GM21447 (cell line): ENCODE measurements around the gene NDC80.
A peak's percentile ranks its signal among the peaks of the same experiment; 100 is the strongest.
"Not testable (repeated sequence)": the region's sequence is repeated elsewhere in the genome, so short reads cannot be mapped to it uniquely, and the experiment has no call there.

ENCODE experiments used
- ATAC-seq: cut with Tn5 transposase; IDR thresholded peaks from one replicate; pipeline ENCODE4 v1.9.1; 2021; ENCODE audit not compliant: unreplicated experiment

The NDC80 gene

DNA sequence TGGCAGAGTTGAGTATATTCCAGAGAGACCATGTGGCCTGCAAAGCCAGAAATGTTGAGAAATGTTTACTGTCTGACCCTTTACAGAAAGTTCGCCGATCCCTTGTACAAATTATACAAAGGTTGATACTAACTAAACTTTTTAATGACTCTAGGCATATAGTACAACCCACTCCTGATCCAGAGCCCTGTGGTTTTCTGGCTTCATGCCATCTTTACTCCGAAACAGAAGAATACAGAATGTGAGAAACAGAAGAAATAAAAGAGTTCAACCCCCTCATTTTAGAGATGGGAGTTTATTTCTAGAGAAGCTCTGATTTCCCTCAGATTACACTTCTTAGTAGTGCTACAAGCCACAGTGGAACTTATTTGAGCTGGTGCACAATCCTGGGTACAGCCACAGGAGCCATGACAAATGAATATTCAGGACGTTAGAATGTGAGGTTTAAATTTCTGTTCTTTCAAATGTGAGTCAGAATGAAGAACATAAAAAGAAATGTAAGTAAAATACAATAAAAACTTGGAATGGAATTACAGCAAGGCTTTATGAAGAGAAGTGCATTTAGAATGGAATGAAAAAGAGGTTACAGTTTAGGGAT lies 46.1 kb downstream of the NDC80 start:
- no peak for ATAC-seq

DNA sequence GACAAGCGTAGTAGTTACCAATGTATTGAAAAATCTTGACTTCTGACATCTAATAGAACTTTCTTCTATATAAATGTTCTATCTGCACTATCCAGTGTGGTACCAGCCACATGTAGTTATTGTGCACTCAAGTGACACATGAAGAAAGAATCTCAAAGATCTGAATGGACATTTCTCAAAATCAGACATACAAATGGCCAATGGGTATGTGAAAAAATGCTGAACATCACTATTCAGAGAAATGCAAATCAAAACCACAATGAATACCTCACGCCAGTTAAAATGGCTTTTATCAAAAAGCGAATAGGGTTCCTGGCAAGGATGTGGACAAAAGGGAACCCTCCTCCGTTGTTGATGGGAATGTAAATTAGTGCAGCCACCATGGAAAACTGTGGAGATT lies 46.7 kb downstream of the NDC80 start:
- no peak for ATAC-seq

DNA sequence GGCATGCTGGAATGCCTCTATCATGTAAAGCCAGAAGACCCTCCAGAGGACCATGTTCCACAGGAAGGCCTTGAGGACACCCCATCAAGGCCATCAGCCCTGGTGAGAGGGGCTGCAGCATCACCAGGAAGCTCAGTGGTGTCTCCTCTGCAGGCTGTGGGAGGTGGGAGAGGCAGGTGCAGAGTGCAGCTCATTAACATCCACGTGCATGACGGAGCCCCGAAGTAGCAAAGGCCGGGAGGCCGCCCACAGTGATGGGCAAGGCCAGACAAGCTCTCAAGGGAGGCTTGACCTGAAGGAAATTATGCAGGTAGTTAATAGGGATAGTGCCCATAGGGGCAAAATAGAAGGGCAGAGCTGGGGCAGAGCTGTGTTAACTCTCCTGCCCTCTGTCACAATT lies 53.9 kb downstream of the NDC80 start:
- ATAC-seq = no peak

DNA sequence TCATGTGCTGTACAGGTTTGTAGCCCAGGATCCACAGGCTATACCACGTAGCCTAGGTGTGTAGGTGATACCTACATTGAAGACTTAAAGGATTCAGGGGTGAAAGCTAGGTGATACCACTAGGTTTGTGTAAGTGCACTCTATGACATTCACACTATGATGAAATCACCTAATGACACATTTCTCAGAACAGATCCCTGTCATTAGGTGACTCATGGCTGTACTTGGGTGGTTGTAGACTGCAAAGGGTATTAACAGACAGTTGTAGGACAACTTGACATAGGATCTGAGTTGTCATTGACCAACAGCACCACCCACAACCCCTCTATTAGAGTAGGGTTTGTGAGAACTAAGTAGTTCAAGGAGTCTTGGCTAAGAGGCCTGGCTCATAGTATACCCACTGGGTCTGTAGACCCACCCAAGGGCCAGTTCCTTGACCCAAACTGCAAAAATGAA lies 56.5 kb downstream of the NDC80 start:
- no peak for ATAC-seq

DNA sequence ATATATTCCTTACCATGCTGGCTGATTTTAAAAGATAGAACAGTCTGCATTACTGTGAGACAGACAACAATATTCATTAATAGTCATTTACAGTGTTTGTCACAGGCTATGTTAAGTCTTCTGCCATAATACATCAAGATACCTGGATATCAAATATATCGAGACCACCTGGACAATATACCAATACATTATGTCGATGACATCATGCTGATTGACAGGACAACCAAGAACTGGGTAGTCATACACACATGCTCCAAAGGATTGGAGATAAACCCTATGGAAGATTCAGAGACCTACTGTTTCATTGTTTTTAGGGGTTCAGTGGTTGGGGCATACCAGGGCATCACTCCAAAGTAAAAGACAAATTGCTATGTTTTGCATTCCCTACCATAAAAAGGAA lies 57.6 kb downstream of the NDC80 start:
- no peak for ATAC-seq

DNA sequence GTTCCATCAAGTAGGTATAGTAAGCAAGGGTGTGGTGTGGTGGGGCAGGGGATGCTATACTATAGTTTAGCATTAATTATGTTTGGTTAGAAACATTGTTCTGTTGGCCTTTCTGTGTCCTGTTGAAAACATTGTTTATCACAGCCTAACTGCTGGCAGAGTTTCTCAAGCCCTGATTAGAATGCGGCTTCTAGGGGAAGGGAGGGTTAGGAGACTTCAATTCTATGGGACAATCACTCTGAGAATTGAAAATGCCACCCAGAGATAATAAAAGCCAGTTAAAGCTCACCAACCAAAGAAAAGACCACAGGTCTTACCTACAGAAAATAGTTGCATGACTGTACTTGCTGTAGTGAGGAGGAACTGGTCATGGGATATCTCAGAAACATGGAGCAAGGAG lies 64.2 kb downstream of the NDC80 start:
- ATAC-seq = no peak

DNA sequence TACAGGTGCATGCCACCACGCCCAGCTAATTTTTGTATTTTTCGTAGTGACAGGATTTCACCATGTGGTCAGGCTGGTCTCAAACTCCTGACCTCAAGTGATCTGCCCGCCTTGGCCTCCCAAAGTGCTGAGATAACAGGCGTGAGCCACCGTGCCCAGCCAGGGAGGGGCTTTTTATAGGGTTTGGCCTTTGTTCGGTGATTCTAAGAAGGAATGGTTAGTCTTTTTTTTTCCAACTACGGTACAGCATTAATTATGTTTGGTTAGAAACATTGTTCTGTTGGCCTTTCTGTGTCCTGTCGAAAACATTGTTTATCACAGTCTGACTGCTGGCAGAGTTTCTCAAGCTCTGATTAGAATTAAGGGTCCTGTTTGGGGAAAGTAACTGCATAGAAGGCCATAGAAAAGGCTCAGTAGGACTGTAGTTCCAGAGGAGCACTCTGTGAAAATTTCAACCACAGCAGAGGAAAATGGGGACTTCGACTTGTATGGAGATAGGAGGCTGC lies 64.8 kb downstream of the NDC80 start:
- ATAC-seq = peak; percentile 18

DNA sequence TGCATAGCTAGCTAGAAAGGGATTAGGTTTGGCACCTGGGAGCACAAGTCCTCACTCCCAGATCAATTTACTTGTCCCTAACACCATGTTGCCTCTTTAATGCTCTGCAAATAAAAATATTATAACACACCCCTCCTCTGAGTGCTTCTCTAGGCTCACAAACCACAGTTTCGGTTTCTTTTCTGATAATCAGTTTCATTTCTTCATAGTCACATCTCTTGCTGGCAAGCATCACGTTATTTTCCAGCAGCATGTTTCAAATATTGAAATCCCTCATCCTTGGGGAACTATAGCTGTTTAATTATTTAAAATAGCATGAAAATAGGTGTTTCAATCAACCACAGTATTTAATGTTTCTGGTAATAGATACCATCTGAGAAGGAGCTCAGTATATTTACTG lies 70.3 kb downstream of the NDC80 start:
- peak; percentile 75 for ATAC-seq

DNA sequence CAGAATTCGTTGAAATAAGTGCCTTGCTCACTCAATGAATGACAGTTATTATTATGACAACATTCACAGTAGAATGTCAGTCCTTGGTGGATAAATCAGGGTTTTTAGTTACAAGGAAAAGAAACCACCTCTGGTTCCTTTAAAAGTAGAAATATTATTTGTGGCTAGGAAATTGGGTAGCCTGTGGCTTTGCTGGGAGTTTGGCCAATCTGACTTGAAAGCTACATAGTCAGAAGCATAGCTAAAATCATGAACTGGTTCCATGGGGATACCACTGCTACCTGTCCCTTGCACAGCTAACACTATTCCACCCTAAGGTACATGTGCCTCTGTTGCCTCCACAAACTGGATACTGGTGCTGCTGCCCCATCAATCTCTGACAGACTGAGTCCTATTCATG lies 71.4 kb downstream of the NDC80 start:
- ATAC-seq = no peak

DNA sequence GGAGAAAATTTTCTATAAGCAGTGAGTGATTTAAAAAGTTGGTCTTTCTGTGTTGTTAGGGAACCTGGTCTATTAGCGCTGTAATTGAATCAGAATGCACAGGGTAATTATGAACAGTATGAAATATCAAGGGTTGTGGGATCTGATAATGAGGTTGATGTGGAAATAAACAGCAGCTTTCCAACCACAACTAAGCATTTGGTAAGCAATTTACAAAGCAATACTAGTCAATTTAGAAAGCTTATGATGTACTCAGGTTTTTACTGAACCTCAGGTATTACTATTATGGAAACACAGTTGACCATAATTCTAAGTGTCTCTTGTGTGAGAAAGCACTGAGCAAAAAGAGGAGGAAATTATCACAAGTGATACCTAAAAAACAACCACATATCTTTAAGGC lies 73.2 kb downstream of the NDC80 start:
- ATAC-seq = no peak

DNA sequence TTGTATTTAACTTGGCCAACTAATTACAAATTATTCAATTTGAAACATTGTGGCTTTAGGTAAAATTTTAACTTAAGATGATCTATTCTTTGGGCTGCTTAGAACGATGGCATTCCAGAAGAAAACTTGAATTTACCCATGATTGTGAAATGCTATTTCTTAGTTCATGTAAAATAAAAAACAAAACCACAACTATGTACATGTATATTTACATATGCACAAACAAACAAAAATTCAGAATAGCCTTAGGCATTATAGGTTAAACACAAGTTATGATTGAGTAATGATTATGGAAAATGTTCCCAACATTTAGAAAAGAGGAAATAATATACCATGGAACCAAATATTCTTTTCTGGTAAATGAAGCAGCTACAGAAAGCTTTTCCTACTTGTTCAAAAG lies 80.6 kb downstream of the NDC80 start:
- ATAC-seq = no peak

DNA sequence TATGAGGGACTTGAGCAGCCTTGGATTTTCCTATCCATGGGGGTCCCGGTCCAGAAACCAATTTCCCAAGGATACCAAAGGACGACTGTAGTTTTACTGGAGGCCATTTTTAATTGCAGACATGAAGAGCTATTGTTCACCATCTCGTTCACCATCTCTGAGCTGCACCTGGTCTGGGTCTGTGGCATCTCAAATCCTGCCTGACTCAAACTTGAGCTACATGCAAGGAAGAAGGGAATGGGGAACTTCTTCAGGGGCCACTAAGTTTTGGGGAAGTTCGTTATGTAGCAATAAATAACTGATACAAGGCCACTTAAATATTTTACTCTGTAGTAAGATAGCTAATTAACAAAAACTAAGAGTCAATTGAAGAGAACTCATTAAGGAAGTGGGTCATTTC lies 82.1 kb downstream of the NDC80 start:
- no peak for ATAC-seq

DNA sequence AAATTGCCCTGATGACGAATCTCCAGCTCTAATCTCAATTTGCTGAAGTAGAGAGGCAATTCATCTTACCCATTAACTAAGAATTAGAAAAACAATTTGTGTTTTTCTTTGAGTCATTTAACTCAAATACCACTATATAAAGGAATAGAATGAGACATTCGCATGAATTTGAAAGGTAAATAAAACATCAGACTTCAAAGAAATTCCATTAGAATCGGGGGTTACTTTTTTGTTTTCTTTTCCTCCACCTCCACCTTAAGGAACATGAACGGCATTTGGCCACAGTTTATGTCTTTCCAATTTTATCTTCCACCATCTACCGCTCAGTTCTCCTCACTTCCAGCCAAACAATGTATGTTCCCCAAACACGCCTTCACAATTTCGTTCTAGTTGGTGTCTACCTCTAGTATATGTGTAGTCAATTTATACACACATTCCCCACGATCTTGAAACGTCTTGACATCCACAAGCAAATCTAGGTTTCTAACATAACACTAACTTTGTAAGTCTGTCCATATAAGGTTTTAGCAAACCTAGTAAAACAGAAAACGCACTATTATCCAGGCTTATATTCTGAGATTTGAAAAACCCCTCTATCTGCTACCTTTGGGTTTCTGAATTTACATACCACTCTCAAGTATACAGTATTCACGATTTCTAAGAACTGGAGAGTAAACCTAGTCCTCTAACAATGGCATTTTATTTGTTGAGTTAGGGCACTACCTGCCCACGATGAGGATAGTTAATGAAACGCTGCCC lies 83.0 kb downstream of the NDC80 start:
- no peak for ATAC-seq

DNA sequence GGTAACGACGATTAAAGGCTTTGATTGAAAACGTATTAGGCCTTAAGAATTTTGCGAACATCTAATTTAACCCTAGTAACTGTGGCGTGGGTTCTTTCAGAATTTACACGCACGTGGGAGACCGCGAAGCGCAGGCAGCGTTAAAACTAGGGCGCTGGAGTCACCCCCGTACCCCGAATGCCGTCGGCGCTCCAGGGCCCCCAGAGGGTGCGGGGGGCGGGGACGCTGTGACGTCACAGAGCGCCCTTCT lies 83.5 kb downstream of the NDC80 start:
- peak; percentile 28 for ATAC-seq

DNA sequence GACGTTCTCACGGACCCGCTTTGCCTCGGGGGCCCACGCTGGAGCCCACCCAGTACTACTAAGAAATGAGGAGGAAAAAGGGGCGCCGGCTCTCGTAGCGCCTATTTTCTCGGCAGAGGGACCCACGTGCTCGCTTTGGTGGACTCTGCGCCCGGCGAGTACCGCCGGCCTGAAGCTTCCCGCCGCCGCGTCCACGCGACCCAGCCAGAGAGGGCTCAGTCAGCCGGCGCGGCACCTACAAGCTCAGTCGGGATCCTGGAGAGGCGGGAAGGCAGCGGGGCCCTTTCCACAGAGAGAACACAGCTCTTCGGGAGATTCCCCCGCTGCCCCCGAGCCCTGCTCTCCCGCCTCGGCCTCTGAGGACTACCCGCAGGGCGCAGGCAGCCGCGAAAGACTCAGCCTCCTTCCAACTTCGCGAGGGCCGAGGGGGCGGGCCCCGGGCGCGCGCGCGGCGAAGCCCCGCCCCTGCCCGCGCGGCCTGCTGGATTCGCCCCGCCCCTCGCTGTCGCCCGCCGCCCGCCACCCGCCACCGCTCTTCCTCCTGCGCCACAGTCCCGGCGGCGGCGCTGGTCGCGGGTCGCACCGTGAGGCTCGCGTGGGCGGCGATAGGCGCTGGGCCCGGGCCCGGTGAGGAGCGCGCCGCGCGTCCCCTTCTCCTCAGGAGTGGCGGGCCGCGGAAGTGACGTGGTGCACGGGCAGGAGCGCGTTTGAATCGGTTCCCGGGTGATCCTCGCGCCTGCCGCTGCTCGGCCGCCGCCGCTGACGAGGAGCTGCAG lies 84.0 kb downstream of the NDC80 start, which contains the start of gene SMCHD1:
TSS of gene SMCHD1 (plus strand) at position 549 of the 776 bp plus-strand sequence. CDS start 350 bp downstream, outside the sequence.
- peak; percentile 68 for ATAC-seq

DNA sequence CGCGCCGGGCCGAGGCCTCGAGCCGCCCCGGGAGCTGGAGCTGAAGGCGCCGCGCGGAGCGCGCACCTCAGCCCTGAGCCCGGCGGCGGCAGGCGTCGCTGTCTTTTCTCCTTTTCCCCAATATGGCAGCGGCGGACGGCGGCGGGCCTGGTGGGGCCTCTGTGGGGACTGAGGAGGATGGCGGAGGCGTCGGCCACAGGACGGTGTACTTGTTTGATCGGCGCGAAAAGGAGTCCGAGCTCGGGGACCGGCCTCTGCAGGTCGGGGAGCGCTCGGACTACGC lies 84.5 kb downstream of the NDC80 start:
- ATAC-seq = peak; percentile 27

DNA sequence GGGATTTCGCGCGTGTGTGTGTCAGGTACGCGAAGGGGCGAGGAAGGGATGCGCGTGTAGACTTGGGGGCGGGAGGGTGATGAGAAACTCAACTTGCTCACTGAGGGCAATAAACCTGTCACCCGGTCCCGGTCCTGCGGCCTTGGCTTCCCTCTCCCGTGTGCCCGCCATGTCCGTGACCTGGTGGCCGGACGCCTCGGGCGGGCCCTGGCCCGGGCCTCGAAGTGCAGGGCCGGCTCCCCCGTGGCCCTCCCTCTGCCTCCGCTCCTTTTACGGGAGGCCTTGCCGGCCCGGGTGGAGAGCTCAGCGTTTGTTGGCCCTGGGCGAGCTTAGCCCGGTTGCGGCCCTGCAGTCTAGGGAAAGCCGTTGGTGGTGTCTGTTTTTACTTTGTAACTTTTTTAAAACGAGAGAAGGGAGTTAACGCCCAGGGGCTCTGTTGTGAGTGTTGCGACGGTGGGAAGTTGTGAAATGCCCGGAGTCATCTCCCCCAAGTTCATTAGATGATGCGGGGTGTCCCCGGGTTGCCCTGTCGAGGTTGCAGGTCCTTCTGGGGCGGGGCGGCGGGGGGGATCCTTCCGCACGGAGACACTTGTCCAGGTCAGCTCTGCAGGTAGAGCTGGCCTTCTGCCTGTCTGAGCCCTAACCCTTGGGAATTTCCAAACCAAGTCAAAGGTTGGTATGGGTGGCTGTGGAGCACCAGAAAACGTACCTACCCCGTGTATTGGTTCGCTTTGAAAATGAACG lies 85.1 kb downstream of the NDC80 start:
- peak; percentile 11 for ATAC-seq

DNA sequence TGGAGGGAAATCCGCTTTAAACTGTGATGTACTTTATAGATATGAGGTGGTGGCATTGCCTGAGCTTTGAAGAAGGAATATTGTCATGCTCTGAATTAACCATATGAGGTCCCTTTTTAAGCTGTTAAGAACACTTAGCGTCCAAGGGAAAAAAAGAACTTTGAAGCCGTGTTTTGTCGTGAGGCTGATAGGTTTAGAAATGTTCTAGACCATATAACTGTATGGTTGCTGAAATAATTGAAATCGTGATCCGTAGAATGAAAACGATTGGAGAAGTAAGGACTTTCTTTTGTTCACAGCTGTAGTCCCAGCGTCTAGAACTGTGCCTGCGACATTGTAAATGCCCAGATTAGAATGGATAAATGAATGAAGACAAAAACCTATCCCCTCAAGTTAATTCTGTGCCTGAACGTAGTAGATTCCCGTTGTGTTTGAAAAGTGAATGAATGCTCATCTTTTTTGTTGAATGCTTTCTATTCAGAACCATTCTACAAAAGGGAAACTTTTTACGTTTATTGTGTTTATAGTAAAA lies 85.7 kb downstream of the NDC80 start:
- ATAC-seq = no peak

DNA sequence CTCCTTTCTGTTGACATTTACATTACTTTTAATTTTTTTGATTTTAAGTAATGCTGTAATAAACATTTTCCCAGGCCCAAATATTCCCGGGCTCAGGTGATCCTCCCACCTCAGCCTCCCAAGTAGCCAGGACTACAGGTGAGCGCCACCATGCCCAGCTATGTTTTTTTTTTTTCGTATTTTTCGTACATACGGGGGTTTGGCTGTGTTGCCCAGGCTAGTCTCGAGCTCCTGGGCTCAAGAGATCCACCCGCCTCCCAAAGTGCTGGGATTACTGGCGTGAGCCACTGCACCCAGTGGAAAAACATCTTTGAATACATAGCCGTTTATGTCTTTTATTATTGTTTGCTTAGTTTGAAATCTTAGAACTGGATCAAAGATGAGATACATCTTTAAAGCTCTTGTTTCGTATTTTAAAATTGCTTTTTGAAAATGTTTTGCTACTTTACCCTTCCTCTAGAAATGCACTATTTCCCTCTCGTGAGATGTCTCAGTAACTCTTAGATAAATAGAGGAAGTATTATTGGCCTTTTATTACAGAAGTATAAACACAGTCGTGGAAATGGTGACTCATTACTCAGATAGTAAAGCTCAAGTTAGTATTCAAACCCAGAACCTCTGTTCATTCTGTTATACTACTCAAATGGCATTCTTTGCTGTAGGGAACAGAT lies 86.6 kb downstream of the NDC80 start:
- ATAC-seq = no peak

DNA sequence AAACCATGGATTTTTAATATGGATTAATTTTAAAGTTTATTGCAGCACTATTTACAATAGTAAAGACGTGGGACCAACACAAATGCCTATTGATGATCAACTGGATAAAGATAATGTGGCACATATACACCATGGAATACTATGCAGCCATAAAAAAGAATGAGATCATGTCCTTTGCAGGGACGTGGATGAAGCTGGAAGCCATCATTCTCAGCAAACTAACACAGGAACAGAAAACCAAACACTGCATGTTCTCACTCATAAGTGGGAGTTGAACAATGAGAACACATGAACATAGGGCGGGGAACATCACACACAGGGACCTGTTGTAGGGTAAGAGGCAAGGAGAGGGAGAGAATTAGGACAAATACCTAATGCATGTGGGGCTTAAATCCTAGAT lies 89.5 kb downstream of the NDC80 start:
- ATAC-seq = not testable (repeated sequence)

DNA sequence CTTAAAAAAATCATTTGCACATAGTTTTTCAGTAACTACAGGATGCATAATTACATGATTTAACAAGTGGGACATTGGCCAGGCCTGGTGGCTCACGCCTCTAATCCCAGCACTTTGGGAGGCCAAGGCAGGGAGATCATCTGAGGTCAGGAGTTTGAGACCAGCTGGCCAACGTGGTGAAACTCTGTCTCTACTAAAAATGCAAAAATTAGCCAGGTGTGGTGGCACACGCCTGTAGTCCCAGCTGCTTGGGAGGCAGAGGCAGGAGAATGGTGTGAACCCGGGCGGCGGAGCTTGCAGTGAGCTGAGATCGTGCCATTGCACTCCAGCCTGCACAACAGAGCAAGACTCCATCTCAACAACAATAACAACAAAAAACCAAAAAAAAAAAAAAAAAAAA lies 90.9 kb downstream of the NDC80 start:
- ATAC-seq = not testable (repeated sequence)
